ENCODE measurements around the gene STARD3.

DNA sequence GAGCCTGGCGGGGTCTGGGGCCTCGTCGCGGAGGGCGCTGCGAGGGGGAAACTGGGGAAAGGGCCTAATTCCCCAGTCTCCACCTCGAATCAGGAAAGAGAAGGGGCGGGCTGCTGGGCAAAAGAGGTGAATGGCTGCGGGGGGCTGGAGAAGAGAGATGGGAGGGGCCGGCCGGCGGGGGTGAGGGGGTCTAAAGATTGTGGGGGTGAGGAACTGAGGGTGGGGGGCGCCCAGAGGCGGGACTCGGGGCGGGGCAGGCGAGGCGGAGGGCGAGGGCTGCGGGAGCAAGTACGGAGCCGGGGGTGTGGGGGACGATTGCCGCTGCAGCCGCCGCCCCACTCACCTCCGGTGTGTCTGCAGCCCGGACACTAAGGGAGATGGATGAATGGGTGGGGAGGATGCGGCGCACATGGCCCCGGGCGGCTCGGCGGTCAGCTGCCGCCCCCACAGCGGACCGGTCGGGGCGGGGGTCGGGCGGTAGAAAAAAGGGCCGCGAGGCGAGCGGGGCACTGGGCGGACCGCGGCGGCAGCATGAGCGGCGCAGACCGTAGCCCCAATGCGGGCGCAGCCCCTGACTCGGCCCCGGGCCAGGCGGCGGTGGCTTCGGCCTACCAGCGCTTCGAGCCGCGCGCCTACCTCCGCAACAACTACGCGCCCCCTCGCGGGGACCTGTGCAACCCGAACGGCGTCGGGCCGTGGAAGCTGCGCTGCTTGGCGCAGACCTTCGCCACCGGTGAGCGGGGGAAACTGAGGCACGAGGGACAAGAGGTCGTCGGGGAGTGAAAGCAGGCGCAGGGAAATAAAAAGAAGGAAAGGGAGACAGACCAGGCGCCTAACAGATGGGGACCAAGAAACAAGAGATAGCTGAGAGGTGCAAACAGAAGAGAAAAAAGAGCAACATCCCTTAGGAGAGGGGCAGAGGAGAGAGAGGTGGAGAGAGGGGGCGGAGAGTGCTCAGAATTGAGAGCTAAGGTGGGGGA, 31.3 kb downstream of the STARD3 start, which contains the start of gene PNMT:
- TF ChIP-seq, protein P1, sequence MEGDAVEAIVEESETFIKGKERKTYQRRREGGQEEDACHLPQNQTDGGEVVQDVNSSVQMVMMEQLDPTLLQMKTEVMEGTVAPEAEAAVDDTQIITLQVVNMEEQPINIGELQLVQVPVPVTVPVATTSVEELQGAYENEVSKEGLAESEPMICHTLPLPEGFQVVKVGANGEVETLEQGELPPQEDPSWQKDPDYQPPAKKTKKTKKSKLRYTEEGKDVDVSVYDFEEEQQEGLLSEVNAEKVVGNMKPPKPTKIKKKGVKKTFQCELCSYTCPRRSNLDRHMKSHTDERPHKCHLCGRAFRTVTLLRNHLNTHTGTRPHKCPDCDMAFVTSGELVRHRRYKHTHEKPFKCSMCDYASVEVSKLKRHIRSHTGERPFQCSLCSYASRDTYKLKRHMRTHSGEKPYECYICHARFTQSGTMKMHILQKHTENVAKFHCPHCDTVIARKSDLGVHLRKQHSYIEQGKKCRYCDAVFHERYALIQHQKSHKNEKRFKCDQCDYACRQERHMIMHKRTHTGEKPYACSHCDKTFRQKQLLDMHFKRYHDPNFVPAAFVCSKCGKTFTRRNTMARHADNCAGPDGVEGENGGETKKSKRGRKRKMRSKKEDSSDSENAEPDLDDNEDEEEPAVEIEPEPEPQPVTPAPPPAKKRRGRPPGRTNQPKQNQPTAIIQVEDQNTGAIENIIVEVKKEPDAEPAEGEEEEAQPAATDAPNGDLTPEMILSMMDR (conservative IDR thresholded peaks at IDR 0.05 in 1 of 2, IDR thresholded peaks at IDR 0.05 in 1 of 2; ENCODE audit: extremely low read depth in 1 of 2, insufficient read depth in 1 of 2, low read depth in 1 of 2, low read length in 2 of 2), result peak; percentile 32 to 71
- no peak for TF ChIP-seq EZH2 (IDR thresholded peaks at IDR 0.05; ENCODE audit: borderline replicate concordance, low read length)

Data from mammary epithelial cell (primary cell).